ENCODE results near the gene ENTPD5.
A peak's percentile ranks its signal among the peaks of the same experiment; 100 is the strongest.
"Not testable (repeated sequence)": the region's sequence is repeated elsewhere in the genome, so short reads cannot be mapped to it uniquely, and the experiment has no call there.

The ENTPD5 gene

DNA sequence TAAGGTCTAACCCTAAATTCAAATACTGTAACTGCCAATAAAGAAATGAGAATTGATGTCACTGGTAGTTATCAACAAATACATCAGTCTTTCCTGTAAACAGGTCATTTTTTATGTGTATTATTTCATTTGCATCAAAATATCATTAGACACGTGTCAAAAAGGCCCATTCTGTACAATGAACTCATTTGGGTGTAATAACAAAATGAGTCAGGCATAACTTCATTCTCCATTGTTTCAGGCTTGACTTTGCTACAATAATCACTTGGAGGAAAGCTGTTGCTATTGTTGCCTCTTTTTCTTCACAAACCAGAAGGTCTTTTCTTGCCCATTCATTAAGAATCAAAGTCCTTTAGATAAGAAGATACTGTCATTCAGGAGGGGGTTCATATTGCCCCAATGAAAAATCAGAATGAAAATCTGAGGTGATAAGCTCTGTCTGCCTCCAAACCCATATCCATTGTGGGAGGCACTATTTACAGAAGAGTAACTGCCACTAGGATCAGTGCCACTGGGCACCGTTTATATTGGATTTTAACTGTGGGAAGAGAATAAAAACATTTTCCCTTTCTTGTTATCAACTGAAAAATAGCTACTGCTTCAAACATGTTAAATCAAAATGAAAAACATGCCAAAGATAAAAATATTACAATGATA, 10.1 kb downstream of the ENTPD5 start:
- no peak for DNase-seq (ENCODE audit: extremely low read depth in 1 of 2, low read depth in 1 of 2)

DNA sequence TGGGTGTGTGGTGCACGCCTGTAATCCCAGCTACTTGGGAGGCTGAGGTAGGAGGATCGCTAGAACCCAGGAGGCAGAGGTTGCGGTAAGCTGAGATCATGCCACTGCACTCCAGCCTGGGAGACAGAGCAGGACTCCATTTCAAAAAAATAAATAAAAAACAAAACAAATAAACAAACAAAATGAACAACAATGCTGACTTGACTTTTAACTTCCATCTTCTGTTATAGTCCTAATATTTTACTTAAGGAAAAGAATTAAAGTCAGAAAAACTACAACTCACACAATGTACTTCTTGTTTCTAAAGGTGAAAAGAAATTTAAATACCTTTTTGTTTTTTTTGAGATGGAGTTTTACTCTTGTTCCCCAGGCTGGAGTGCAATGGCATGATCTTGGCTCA, 13.4 kb downstream of the ENTPD5 start:
- DNase-seq (ENCODE audit: extremely low read depth in 1 of 2, low read depth in 1 of 2): not testable (repeated sequence)

DNA sequence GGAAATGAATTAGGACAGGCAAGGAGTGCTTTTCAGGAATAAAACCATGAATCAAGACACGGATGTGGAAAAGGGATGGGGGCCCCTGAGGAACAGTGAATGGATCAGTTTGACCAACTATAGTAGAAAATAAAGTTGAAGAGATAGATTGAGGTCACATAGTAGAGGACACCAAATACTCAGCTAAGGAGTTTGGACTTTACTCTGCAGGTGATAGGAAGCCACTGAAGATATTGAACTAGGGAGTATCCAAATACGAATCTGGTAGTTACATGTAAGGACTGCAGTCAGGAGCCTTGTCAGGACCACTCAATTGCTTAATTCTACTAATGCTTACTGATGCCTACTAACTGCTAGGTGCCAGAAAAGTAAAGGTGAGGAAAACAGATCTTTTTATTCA, 20.4 kb downstream of the ENTPD5 start:
- no peak for DNase-seq (ENCODE audit: extremely low read depth in 1 of 2, low read depth in 1 of 2)

DNA sequence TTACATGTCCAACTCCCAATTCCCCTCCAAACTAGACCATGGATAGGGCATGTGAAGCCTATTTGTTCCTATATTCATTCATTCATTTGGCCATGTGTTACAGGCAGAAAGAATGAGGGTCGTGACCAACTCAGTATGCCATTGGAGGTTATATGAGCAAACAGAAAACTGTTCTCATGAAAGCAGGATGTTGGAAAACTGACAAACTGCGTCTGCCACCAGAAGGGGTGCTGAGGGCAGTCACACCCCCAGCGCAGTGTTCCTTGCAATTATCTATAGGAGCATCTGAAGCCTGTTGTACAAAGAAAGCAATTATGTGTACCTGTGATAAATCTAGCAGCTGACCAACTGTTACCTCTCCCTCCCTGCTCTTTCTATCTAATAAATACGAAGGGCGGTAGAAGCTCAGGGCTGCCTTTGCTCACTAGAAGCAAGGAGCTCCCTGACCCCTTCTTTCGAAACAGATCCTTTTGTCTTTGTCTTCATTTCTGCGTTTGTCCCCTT, 21.1 kb downstream of the ENTPD5 start:
- DNase-seq (ENCODE audit: extremely low read depth in 1 of 2, low read depth in 1 of 2): no peak

DNA sequence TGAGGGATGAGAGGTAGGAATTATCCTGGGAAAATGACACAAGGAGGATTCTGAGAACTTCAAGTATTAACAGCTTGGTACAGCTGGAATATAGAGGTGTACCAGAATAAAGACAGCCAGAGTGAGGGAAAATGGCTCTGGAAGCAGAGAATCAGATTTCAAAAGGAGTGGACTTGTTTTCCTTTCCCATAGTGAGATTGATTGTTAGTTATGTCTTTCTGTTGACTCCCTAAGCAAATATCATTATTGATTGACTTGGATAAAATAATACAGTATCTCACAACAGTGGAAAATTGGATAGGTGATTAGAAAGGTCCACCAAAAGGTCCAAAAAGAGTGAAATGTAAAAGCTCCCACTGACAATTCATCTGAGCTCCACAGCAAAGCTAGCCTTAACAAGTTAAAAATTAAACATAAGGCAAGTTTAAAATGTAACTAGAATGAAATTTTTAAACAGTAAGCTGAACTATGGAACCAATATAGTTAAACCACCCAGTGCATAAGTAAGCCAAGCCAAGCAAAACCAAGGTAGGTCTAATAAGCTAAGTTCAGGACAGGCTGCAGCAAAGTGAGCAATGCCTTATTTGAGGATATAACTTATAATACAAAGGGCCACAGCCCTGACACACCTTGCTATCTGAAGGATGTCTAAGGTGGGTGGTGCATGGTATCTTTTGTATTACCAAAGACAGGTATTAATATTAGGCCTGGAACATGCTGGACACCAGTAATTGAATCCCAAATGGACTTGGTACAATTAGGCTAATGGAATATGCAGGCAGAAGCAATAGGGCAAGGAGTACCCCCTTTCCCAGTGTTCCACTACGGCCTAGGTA, 21.8 kb downstream of the ENTPD5 start:
- DNase-seq (ENCODE audit: extremely low read depth in 1 of 2, low read depth in 1 of 2): no peak

DNA sequence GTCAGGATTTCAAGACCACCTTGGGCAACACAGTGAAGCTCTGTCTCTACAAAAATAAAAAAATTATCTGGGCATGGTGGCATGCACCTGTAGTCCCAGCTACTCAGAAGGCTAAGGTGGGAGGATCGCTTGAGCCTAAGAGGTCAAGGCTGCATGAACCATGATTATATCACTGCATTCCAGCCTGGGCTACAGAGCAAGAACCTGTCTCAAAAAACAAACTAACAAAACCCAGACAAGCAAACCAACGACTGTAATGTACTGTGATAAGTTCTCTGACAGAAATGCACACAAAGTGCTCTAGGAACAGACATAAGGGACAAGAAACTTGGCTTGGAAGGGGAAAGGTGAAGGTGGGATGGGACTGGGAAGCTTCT, 22.4 kb downstream of the ENTPD5 start:
- DNase-seq (ENCODE audit: extremely low read depth in 1 of 2, low read depth in 1 of 2): no peak

DNA sequence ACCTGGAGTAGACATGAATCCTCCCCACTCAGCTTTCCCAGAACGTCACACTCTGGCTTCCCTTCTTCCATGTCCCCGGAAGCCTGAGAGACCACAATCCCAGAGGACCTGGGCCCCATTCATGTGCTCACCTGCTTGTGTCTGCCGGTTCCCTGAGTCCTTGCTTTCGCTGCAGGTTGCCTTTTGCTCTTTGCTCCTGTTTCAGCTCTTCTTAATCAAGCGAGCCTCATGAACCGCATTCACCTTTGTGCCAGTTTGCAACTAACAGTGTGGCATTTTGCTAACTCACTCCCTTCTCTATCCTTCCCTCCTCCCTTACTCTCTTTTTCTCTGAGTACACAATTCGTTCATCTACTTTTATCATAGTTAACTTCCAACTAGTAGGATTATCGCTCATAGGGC, 23.1 kb downstream of the ENTPD5 start:
- no peak for DNase-seq (ENCODE audit: extremely low read depth in 1 of 2, low read depth in 1 of 2)

DNA sequence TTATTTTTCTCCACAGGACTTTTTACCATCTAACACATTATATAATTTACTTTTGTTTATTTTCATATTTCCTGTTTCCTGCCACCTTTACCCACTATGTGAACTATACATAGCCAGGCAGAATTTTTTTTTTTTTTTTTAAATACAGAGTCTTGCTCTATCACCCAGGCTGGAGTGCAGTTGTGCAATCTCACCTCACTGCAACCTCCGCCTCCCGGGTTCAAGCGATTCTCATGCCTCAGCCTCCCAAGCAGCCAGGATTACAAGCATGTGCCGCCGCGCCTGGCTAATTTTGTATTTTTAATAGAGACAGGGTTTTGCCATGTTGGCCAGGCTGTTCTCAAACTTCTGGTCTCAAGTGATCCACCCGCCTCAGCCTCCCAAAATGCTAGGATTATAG, 24.2 kb downstream of the ENTPD5 start:
- DNase-seq (ENCODE audit: extremely low read depth in 1 of 2, low read depth in 1 of 2): not testable (repeated sequence)

DNA sequence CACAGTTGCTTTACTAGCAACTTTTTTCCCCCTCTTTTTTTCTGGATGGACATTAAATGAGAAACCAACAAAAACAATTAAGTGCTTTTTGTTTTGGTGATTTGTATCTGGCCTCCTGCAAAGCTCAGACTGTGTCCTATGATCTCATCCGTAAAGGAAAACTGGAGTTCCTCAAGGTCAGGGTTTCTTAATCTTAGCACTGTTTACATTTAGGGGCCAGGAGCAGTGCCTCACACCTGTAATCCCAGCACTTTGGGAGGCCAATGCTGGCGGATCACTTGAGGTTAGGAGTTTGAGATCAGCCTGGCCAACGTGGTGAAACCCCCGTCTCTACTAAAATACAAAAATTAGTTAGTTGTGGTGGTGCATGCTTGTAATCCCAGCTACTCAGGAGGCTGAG, 28.0 kb downstream of the ENTPD5 start:
- DNase-seq (ENCODE audit: extremely low read depth in 1 of 2, low read depth in 1 of 2): no peak

DNA sequence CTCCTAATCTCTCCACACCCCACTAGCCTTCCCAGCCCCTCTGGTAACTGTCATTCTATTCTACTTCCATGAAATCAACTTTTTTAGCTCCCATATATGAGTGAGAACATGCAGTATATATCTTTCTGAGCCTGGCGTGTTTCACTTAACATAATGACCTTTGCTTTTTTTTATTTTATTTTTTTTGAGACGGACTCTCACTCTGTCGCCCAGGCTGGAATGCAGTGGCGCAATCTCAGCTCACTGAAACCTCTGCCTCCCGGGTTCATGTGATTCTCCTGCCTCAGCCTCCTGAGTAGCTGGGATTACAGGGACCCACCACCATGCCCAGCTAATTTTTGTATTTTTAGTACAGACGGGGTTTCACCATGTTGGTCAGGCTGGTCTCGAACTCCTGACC, 30.4 kb downstream of the ENTPD5 start:
- DNase-seq (ENCODE audit: extremely low read depth in 1 of 2, low read depth in 1 of 2): not testable (repeated sequence)

DNA sequence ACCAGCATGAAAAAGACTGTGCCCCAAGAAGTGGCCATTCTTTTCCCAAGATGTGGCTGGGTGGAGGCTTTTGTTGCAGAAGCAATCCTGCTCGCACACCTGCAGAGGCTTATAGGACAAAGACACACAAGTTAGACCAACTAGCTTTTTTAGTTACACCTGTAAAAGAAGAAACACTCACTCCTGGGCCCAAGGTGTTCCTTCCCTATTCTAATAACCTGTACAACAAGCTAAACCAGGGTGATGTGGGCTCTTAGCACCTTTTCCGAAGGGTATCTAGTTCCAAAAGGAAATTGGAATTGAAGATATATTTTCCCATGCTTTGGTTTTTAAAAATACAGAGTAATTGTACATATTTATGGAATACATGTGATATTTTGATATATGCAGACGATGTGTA, 31.0 kb downstream of the ENTPD5 start:
- DNase-seq (ENCODE audit: extremely low read depth in 1 of 2, low read depth in 1 of 2): no peak

DNA sequence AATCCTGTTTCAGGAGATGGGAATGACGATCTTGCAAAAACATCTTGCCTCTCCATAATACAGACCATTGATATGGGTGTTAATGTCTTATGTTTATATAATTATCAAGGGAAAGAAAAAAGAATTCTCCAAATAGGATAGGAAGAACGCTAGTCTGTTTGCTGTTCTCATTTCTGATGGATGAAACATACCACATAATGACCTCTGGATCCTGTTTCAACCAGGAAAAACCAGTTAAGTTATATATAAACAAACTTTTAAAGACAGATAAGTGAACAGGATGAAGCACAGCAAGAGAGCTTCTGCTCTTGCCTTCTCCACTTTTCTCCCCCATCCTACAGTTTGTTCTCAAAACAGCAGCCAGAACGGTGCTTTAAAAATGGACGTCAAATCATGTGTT, 41.2 kb downstream of the ENTPD5 start:
- DNase-seq (ENCODE audit: extremely low read depth in 1 of 2, low read depth in 1 of 2): no peak

DNA sequence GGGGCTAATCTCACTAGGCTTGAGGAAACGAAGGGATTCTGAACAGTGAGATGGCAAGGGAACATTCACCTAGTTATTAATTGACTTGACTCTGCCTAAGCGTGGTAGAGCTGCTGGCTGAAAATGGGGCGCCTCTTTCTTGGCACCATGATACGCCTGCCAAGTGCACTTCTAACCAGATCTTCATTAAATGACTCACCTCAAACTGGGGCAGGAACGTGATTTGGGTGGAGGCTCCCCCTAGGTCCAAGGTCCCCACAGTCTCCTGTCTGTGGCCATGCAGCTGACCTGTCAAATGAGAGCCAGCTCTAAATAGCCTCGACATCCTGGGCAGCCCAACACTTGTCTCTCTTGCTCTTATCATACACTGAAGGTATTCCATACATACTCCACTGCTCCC, 43.0 kb downstream of the ENTPD5 start:
- no peak for DNase-seq (ENCODE audit: extremely low read depth in 1 of 2, low read depth in 1 of 2)

DNA sequence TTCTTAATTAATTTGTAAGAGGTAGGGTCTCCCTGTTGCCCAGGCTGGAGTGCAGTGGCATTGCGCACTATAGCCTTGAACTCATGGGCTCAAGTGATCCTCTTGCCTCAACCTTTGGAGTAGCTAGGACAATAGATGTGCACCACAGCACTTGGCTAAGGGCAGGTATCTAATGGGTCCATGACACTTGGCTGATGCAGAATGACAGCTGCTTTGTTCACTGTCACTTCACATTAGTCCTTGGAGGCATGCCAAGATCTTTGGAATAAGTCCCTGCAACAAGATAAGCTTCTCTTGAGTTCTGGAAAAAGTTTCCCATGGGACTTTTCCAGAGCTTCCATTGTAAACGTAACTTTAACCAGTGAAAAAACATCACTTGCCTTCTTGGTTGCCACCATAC, 45.6 kb downstream of the ENTPD5 start:
- DNase-seq (ENCODE audit: extremely low read depth in 1 of 2, low read depth in 1 of 2): no peak

DNA sequence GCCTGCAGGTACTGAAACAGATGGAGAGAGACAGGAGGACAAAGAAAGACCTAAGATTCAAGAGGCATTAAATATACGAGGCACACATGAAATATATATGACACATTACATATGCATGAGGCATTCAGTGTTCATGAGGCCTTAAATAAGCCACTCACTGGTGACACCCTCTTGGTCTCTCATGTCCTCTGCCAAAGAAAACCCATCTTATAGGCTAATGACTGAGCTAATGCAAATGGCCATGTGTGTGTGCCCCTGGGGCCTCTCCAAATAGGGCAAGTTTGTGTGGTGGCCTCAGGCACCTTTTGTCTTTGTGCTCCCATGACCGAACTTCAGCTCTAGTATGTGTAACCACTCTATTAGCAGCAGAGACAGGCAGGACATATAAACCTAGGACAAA, 50.2 kb downstream of the ENTPD5 start:
- no peak for DNase-seq (ENCODE audit: extremely low read depth in 1 of 2, low read depth in 1 of 2)

DNA sequence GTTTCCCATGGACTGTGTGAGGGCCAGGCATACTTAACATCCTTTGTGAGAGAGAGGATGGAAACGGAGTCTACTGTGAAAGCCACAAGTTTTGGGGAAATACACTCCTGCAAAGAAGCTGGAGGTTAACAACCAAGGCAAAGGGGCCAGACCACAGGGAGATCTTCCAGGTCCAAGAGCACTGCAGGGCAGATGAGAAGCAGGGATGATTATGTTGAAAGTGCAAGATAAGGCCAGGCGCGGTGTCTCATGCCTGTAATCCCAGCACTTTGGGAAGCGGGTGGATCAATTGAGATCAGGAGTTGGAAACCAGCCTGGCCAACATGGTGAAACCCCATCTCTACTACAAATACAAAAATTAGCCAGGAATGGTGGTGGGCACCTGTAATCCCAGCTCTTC, 53.9 kb downstream of the ENTPD5 start:
- DNase-seq (ENCODE audit: extremely low read depth in 1 of 2, low read depth in 1 of 2): no peak

DNA sequence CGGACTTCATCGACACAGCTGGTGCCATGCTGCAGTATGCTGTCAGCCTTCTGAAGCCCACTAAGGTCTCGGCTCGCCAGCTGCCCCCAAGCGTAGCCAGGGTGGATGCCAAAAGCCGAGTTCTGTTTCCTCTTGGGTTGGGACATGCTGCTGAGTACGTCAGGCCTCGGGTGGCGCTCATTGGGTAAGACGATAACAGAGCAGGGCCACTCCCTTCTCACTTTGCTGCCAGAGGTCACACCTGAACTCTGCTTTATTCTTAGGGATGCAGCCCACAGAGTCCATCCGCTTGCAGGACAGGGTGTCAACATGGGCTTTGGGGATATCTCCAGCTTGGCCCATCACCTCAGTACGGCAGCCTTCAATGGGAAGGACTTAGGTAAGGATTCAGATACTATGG, 57.9 kb downstream of the ENTPD5 start:
- DNase-seq (ENCODE audit: extremely low read depth in 1 of 2, low read depth in 1 of 2): no peak

DNA sequence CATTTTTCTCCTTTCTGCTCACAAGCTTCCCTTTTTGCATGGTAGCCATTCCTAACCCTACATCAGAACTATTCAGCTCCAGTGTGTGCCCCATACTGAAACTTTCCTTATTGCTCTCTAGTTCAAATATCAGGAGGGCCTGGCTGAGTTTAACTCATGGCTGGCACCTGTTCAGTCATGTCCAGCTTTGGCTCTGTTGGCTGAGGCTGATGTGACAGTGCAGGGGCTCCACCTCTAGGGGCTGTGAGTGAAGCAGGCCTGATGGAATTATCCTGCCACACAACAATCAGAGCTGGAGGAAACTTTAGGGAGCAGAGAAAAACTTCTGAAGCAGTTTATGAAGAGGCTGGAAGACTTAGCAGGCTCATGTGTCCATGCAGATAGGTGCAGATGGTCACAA, 60.5 kb downstream of the ENTPD5 start:
- no peak for DNase-seq (ENCODE audit: extremely low read depth in 1 of 2, low read depth in 1 of 2)

DNA sequence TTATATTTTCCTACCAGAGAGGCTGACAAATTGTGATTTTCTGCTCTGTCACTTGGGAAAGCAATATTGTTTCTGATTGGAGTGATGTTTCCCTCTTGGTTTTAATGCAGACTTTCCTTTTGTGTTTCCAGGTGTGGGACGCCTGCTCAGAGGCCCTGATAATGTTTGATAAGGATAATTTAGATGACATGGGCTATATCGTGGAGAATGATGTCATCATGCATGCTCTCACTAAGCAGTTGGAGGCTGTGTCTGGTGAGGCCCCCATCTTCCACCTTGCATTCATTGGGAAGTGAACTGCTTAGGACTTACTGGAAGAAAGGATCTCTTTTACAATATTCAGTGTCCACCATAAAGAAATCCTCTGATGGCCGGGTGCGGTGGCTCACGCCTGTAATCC, 63.4 kb downstream of the ENTPD5 start:
- DNase-seq (ENCODE audit: extremely low read depth in 1 of 2, low read depth in 1 of 2): no peak

DNA sequence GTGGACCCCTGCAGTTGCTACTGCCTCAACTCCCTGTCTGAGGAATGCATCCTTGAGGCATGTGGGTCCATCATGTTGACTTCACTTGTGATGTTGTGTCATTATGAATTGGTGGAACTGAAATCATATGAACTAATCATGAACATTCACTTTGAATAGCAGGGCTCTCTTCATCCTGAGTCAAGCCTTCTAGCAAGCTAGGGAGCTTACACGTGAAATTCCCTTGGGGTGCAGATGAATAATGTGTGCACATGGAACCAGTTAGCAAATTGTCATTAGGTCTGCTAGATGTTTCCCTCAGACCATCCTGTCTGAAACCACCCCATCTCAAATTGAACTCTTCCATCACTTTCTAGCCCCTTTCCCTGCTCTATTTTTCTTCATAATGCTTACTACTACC, 65.4 kb downstream of the ENTPD5 start:
- DNase-seq (ENCODE audit: extremely low read depth in 1 of 2, low read depth in 1 of 2): no peak

DNA sequence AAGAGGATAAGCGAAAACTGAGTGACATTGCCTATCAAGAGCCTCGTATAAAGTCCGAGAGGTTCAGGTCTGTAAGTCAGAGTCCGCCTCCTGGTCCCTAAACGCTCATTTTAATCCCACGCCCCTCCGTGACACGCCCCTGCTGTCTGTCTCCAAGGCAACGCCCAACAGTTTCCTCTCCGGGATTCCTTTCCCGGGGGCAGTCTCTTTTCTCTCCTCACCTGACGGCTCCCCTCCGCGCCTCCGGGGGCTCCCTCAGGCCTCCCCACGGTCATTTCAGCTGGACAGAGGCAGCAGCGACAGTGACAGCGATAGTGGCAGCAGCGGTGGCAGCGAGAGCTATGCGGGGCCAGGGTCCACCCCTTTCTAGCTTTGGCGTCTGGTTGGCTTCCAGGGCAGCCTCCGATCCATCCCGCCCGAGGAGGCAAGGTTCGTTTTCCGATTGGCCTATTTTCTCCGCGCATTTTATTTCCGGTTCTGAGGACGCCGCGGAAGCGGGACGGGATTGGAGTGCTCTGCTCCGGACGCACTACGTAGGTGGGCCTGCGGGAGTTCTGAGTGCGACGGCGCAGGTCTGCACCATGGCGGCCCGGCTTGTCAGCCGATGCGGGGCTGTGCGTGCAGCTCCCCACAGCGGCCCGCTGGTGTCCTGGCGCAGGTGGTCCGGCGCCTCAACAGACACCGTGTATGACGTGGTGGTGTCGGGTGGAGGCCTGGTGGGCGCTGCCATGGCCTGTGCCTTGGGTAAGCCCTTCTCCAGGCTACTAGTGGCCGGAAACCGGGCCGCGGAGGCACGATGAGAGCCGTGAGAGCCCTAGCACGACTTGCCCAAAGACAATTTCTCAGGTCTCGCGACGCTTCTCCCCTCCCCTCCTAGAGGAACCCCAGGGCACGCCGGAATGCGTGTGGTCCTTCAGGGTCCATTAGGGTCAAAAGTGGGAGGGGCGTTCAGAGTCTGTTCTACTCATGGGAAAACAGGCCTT, 69.0 kb downstream of the ENTPD5 start, which contains the start of the genes COQ6 and FAM161B:
Gene COQ6, plus strand, starts transcription at position 551 of the 983 bp plus-strand sequence. Its CDS starts 31 bp downstream, at position 582.
Gene FAM161B, minus strand, starts transcription at position 343 of the 983 bp plus-strand sequence. Its CDS starts 68 bp downstream, at position 275.
- DNase-seq (ENCODE audit: extremely low read depth in 1 of 2, low read depth in 1 of 2): peak; percentile 82 to 91
